ENCODE measurements around the gene A2M. TPM values are rescaled to one million over a fixed set of nuclear protein-coding genes. Genes with fewer than 3 reads are reported as not detected.

The A2M gene
- total RNA-seq, 6 donors from 2014 or later: 314 to 2,437 (median 1,163) TPM

DNA sequence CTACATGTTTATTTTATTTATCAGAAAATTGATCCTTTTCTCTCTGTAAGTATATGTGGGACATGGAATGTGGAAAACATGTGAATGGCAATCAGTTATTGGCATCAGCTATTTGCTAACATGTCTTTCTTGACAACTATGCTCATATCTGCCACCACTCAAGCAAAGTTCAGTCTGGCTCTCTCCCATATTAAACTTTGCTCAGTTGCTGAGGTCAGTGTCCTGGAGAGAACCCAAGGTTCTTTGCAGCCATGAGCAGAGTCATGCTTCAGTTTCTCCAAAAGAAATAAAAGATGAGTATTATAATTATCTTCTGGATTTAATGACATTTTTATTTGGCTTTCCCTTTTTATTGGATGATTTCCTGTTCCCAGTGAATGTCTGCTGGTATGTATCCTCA, 42.6 kb downstream of the A2M start:
- ATAC-seq (ENCODE audit: low FRiP score in 2 of 2): no peak
- no peak overlapping the region for H3K27ac ChIP-seq
- no peaks in the 10 kb centered on the region for H3K4me1 ChIP-seq

DNA sequence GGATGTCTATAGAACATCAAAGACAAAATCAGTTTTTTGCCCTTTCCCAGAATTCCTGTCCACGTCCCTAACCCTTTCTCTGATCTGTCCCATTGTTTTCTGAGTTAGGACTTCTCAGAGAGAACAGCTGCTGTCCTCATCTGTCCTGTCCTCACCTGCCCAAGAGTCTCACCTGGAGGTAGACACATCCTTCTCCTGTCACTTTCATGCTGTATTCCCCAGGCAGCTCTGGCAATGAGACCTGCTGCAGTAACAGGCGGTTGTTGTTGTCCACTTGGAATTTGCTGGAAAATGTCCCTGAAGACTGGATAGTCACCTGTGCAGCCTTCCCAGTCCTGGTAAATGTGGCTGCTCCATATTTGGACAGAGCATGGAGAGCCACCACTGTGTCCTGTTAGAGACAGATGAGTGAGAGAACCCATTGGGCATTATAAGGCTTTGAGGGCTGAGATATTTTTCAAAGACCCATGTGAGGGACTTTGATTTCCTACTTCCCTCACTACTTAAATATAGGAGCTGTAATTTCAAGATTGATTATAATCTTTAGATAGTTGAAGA, 43.2 kb downstream of the A2M start:
- no peaks in the 10 kb centered on the region for H3K27me3 ChIP-seq
- peaks cover 10 to 100% (median 43%) of the 10 kb centered on the region in 4 donors for H3K36me3 ChIP-seq
- H3K9me3 ChIP-seq: no peaks in the 10 kb centered on the region
- no peak for TF ChIP-seq POLR2A (IDR thresholded peaks at IDR 0.05)
- no peak for TF ChIP-seq EP300 (IDR thresholded peaks at IDR 0.05)
- TF ChIP-seq POLR2AphosphoS5 (IDR thresholded peaks at IDR 0.05): no peak
- TF ChIP-seq, protein P1, sequence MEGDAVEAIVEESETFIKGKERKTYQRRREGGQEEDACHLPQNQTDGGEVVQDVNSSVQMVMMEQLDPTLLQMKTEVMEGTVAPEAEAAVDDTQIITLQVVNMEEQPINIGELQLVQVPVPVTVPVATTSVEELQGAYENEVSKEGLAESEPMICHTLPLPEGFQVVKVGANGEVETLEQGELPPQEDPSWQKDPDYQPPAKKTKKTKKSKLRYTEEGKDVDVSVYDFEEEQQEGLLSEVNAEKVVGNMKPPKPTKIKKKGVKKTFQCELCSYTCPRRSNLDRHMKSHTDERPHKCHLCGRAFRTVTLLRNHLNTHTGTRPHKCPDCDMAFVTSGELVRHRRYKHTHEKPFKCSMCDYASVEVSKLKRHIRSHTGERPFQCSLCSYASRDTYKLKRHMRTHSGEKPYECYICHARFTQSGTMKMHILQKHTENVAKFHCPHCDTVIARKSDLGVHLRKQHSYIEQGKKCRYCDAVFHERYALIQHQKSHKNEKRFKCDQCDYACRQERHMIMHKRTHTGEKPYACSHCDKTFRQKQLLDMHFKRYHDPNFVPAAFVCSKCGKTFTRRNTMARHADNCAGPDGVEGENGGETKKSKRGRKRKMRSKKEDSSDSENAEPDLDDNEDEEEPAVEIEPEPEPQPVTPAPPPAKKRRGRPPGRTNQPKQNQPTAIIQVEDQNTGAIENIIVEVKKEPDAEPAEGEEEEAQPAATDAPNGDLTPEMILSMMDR (IDR thresholded peaks at IDR 0.05): no peak
- H3K4me3 ChIP-seq: no peak overlapping the region
- ATAC-seq (ENCODE audit: low FRiP score in 2 of 2) (no peak), DNase-seq (no peak)
- WGBS, 2 donors: 84 to 100% methylated on average over 2 of the region's 2 CpGs
- H3K4me1 ChIP-seq: no peaks in the 10 kb centered on the region
- no peak overlapping the region for H3K27ac ChIP-seq

More for the DNA sequence above, 42.6 kb downstream of the A2M start:
- Histone ChIP-seq H3K4me3 (no peak overlapping the region), H3K36me3 (peaks cover 12 to 100% (median 42%) of the 10 kb centered on the region in 4 donors), H3K27me3 (no peaks in the 10 kb centered on the region), H3K9me3 (no peaks in the 10 kb centered on the region)
- no peak for TF ChIP-seq POLR2AphosphoS5 (IDR thresholded peaks at IDR 0.05)
- TF ChIP-seq, protein P1 (IDR thresholded peaks at IDR 0.05): no peak
- no peak for DNase-seq

DNA sequence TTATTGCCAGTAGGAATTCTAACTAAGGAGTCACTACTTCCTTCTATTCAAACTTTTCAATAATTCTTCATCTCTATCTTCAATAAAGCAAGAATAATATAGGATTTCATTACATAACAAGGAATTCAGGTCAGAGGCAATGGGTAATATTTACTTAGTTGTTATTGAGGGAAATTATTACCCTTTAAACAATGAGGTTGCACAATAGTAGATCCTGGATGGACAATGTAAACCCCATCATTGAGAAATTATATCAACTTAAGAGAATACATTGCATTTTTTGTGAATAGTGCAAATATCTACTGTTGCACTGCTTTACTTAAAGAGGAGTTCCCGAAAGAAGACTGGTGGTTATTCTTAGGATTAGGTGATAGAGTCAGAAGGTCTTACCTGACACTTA, 43.8 kb downstream of the A2M start:
- ATAC-seq (ENCODE audit: low FRiP score in 2 of 2): no peak
- Histone ChIP-seq H3K4me3 (no peak overlapping the region), H3K36me3 (peaks cover 5 to 94% (median 42%) of the 10 kb centered on the region in 4 donors), H3K4me1 (no peaks in the 10 kb centered on the region), H3K9me3 (no peaks in the 10 kb centered on the region), H3K27me3 (no peaks in the 10 kb centered on the region), H3K27ac (no peak overlapping the region)
- DNase-seq: no peak
- 72 to 86% methylated on average over 1 of the region's 1 CpG for WGBS, 2 donors
- no peak for TF ChIP-seq POLR2A (IDR thresholded peaks at IDR 0.05)

DNA sequence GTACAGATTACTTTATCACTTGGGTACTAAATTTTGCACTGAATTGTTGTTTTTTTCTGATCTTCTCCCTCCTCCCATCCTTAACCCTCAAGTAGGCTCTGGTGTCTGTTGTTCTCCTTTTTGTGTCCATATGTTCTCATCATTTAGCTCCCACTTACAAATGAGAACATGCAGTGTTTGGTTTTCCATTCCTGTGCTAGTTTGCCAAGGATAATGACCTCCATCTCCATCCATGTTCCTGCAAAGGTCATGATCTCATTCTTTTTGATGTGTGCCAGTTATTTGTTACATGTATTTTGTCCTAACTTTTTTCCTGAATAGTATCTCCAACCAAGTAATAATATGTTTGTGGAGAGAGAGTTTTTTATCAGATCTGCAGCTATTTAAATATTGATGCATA, 44.2 kb downstream of the A2M start:
- peaks cover 3 to 92% (median 38%) of the 10 kb centered on the region in 4 donors for H3K36me3 ChIP-seq
- DNase-seq: no peak
- TF ChIP-seq POLR2AphosphoS5 (IDR thresholded peaks at IDR 0.05): no peak
- TF ChIP-seq, protein P1 (IDR thresholded peaks at IDR 0.05): no peak
- no peak for TF ChIP-seq EP300 (IDR thresholded peaks at IDR 0.05)
- TF ChIP-seq POLR2A (IDR thresholded peaks at IDR 0.05): no peak
- H3K4me1 ChIP-seq: no peaks in the 10 kb centered on the region
- ATAC-seq (ENCODE audit: low FRiP score in 2 of 2): no peak
- H3K9me3 ChIP-seq: no peaks in the 10 kb centered on the region
- H3K4me3 ChIP-seq: no peak overlapping the region
- no peaks in the 10 kb centered on the region for H3K27me3 ChIP-seq
- no peak overlapping the region for H3K27ac ChIP-seq

DNA sequence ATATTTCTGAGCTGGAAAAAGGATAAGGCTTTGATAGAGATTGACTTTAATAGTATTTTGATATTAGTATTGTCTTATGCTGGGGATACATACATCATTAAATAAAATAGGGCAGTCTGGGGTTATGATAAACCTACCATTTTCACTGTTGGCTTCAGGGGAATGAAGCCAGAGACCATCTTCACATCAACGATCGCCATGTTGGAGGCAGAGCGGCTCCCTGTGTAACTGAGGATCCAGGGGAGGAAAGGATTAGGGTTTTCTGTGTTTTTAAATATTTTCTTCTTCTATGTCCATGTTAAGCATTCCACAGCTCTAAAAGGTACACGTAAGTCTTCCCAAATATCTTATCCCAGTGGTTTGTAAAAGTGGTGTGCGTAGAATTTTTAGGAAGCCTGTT, 45.4 kb downstream of the A2M start:
- TF ChIP-seq POLR2AphosphoS5 (IDR thresholded peaks at IDR 0.05): no peak
- TF ChIP-seq POLR2A (IDR thresholded peaks at IDR 0.05): no peak
- no peaks in the 10 kb centered on the region for H3K9me3 ChIP-seq
- H3K4me3 ChIP-seq: no peak overlapping the region
- no peak overlapping the region for H3K27ac ChIP-seq
- peaks cover under 1 to 5% (median 3%) of the 10 kb centered on the region in 4 donors for H3K4me1 ChIP-seq
- ATAC-seq (ENCODE audit: low FRiP score in 2 of 2) (no peak), DNase-seq (no peak)
- H3K36me3 ChIP-seq: peaks cover 0 to 81% (median 35%) of the 10 kb centered on the region in 4 donors
- no peaks in the 10 kb centered on the region for H3K27me3 ChIP-seq
- WGBS, 2 donors: 95 to 98% methylated on average over 5 of the region's 5 CpGs

DNA sequence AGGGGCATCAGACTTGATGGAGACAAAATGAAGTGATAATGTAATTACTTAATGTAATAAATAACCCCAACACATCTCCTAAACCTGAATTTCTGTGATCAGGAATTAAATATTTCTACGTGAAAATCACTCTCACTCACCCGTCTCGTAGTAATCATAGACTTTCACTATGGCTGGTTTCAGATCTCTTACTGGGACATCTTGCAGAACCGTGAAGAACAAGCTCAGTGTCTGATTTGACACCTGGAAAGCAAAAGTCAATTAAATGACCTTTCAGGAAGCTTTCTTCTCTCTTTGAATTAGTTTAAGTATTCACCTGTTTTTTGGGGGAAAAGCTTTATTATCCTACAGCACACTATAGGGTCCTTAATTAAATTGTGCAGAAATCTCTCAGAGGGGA, 47.1 kb downstream of the A2M start:
- peaks cover 0 to 64% (median 25%) of the 10 kb centered on the region in 4 donors for H3K36me3 ChIP-seq
- ATAC-seq (ENCODE audit: low FRiP score in 2 of 2): no peak

More for the DNA sequence above, 47.1 kb downstream of the A2M start:
- Histone ChIP-seq H3K27me3 (no peaks in the 10 kb centered on the region), H3K27ac (no peak overlapping the region), H3K9me3 (no peaks in the 10 kb centered on the region), H3K4me1 (peaks cover 6 to 17% (median 7%) of the 10 kb centered on the region in 4 donors), H3K4me3 (no peak overlapping the region)
- DNase-seq: no peak
- WGBS, 2 donors: 93 to 94% methylated on average over 4 of the region's 4 CpGs
- TF ChIP-seq POLR2AphosphoS5 (IDR thresholded peaks at IDR 0.05) (no peak), POLR2A (IDR thresholded peaks at IDR 0.05) (no peak), EP300 (IDR thresholded peaks at IDR 0.05) (no peak)
- TF ChIP-seq, protein P1 (IDR thresholded peaks at IDR 0.05): no peak

All from upper lobe of left lung (tissue), 6 donors.